ENCODE measurements around the gene CPZ.
"Not testable (repeated sequence)": the region's sequence is repeated elsewhere in the genome, so short reads cannot be mapped to it uniquely, and the experiment has no call there.

Gene CPZ

GRCh38 chr4:8613421-8614364 lies 21.1 kb downstream of the CPZ start:
- no peak for DNase-seq

DNA sequence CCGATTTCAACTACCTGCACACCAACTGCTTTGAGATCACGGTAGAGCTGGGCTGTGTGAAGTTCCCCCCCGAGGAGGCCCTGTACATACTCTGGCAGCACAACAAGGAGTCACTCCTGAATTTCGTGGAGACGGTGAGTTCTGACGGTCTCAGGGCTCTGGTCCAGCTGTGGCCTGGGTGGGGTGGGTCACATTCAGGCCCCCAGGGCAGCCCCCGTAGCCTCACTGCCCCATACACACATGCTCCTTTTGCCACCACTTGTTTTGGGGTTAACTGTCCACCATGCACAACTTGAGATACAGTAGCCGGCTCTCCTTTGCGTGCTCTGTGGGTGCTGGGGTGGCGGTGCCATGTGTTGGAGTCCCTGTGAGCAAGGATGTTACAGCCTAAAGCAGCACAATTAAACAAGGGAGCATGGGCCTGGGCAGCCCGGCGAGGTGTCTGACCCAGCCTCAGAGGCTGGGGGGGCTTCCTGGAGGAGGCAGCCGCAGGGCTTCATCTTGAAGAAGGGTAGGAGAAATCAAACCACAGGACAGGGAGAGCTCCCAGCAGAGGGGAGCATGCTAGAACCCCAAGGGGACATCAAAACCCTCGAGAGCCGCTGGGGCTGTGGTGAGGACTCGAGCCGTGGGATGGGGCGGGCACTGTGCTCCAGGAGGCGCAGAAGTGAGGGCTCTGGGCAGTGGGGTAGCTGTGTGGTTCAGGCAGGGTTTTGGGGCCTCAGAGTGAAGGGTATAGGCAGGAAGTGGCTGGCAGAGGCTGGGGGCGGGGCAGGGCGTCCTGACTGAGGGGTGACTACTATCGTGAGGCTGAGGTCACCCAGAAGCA lies 22.0 kb downstream of the CPZ start:
- DNase-seq, result no peak

DNA sequence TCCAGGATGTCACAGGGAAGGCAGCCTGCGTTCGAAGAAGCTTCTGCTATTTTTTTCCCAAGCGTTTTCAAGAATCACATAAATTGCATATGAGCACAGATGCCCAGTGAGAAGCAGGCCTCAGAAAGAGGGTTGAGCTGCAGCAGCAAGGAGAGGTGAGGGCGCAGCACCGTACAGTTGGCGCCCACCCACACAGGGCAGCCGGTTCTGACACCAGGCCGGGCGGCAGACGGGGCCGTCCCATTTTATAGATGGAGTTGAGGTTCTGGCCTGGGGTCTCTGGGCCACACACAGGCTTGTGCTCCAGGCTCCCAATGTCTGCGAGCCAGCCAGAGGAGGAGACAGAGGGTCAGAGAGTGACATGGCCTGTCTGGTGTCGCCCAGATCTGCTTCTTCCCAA lies 22.8 kb downstream of the CPZ start:
- no peak for DNase-seq

DNA sequence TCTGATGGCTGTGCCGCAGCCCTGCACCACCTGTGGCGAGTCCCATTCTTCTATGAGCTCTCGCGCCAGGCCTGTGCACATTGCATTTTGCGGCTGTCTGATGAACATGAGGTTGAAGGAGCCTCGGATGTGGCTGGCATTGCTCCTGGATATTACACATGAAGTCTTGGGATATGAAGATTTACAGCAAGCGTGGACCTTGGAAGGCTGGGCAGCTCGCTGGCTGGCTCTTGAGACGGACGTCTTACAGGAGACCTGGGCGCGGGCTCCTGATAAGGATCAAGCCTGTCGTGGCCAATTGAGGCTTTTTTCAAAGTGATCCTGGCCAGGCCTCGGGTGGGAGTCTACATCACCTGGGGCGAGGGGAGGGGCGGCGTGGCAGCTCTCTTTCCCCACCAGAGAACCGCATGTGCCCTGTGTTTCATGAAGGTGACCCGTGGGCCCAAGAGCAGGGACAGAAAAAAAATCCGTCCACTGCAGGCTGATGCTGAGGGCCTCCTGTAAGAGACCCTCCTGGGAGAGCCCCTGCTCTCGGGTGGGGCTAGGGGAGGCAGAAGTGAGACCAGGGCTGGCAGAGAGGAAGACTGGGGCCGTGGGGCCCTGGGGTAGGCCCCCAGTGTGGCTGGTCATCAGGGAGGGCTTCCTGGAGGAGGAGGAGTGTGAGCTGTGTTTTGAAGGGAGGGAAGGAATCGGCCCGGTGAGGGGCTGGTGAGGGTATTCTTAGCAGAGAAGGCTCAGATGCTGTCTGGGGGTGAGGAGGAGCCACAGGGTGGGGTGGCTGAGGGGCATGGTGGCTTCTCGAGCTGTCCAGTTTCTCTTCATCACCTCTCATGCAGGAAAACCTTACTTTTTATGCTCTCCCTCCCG lies 23.6 kb downstream of the CPZ start:
- no peak for DNase-seq

- DNase-seq, result no peak
Observed at GRCh38 chr4:8616831-8617230, 24.3 kb downstream of the CPZ start.

GRCh38 chr4:8617486-8618040 lies 25.0 kb downstream of the CPZ start:
- DNase-seq, result no peak

DNA sequence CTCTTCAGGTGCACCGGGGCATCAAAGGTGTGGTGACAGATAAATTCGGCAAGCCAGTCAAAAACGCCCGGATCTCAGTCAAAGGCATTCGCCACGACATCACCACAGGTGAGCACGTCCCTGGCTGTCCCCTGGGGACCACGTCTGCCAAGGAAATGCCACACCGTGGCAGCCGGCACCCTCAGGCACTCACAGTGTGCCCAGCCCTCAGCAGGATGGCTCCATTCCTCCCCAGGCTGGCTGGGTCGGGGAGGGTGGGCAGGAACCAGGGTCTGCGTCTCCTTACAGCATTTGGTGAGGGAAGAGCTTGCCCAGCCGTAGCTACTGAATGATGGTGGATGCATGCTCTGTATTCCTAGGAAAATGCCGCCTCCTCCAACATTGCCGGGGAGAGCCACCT lies 25.9 kb downstream of the CPZ start:
- DNase-seq, result no peak

- no peak for DNase-seq
Observed at GRCh38 chr4:8618961-8619720, 26.6 kb downstream of the CPZ start.

- not testable (repeated sequence) for DNase-seq
Observed at GRCh38 chr4:8621135-8621534, 28.6 kb downstream of the CPZ start.

DNA sequence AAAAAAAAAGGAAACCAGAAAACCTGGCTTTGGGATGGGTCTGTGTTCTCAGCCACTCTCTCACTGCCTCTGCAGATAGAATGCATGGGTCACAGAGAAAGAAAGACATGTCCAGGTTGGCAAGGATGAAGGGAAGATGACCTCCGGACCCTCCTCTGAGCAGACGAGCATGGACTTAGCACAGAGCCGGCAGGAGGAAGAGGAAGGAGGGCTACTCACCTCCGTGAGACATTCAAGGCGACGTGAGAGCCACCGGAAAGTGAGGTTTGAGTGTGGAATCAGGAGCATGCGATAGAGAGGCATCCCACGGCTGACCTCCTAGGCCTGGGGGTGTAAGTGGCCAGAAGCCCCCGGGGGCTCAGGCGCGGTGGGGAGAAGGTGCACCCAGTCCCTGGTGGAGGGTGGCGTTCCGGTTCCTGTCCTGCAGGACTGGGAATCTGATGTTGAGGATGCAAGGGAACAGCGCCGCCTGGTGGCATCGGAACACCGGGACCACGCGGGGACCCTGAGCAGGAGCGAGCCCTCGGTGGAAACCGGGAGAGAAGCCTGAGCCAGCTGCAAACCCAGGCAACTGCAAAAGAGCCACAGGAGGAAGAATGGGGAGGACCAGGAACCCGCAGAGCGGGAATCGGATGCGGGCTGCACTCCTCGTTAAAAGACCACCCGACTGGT lies 32.2 kb downstream of the CPZ start:
- DNase-seq, result not testable (repeated sequence)

DNA sequence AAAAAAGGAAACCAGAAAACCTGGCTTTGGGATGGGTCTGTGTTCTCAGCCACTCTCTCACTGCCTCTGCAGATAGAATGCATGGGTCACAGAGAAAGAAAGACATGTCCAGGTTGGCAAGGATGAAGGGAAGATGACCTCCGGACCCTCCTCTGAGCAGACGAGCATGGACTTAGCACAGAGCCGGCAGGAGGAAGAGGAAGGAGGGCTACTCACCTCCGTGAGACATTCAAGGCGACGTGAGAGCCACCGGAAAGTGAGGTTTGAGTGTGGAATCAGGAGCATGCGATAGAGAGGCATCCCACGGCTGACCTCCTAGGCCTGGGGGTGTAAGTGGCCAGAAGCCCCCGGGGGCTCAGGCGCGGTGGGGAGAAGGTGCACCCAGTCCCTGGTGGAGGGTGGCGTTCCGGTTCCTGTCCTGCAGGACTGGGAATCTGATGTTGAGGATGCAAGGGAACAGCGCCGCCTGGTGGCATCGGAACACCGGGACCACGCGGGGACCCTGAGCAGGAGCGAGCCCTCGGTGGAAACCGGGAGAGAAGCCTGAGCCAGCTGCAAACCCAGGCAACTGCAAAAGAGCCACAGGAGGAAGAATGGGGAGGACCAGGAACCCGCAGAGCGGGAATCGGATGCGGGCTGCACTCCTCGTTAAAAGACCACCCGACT lies 37.8 kb downstream of the CPZ start:
- DNase-seq, result not testable (repeated sequence)

DNA sequence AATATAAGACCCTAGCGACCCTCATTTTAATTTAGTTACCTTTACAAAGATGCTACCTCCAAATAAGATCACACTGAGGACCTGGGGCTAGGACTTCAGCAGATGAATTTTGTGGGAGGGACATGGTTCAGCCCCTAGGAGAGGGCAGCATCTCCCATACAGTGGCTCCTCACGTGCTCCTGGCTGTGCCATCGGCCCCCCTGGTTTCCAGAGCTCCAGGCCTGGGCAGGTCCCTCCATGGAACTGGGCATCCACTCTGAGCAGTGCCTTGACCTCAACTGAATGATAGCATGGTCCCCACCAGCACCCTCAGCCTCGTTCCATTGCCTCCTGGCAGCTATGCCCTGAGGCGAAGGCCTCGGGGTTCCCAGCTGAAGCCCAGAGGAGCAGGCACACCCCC lies 39.3 kb downstream of the CPZ start:
- DNase-seq, result not testable (repeated sequence)

GRCh38 chr4:8634773-8635172 lies 42.2 kb downstream of the CPZ start:
- DNase-seq, result not testable (repeated sequence)

- DNase-seq, result not testable (repeated sequence)
Observed at GRCh38 chr4:8635897-8636554, 43.5 kb downstream of the CPZ start.

DNA sequence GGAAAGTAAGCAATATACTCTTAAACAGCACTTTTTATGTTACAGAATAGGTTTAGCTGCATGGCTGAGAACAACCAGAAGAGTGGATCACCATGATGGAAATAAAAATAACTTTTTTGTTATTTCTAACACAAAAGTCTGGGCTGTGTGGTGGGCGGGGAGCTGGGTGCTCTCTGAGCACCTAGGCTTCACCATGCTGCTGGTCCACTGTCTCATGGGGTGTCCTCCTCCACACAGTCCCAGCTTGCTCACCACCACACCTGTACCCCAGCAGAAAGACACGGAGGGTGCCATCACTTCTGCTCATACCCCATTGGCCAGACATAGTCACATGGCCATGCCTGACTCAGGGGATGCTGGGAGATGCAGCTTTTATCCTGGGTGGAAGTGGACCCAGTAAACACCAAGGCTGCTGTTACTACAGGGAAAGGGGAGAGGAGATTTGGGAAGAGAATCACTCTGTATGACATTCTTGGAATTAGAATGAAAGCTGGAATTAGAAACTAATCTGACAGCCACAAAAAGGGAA lies 45.0 kb downstream of the CPZ start:
- no peak for DNase-seq

- DNase-seq, result no peak
Observed at GRCh38 chr4:8639021-8639420, 46.5 kb downstream of the CPZ start.

DNA sequence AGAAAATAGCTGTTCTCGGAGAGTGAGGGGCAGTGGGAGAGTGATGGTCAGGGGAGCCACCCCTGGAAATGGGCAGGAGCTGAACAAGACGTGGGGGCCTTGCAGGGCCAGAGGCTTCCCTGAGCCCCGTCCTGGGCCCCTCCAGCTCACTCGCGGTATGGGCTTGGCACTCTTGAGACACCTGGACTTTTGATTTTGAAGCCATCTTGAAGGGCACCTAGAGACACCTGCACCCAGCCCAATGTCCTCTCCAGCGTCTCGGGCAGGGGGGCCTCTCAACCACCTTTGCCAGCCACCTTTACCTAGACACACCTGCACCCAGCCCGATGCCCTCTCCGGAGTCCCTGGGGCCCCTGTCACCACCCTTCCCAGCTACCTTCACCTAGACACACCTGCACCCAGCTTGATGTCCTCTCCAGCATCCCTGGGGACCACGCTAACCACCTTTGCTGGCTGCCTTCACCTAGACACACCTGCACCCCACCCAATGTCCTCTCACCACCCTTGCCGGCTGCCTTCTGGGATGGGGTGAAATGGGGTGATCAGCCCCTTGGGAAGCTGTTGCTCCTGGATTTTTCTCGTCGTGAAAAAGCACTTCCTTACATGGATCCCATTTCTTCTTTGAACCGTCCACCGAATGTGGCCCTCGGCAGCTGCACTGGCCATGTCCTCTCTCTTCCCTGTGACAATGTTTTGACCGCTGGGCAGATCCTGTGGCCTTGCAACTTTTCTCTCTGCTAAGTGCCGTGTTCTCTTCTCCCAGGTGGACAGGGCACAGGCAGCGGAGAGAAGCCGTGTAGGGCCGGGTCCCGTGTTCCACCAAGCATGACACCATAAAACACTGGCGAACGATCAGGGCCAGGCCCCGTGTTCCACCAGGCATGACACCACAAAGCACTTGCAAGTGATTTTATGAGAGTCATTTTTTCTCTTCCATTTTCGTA lies 47.5 kb downstream of the CPZ start:
- no peak for DNase-seq

- no peak for DNase-seq
Observed at GRCh38 chr4:8640816-8641215, 48.3 kb downstream of the CPZ start.

- no peak for DNase-seq
Observed at GRCh38 chr4:8641256-8641655, 48.7 kb downstream of the CPZ start.

Measured in NCI-H2171 treated with DMSO at 0.1 percent for 48 hours (cell line).